Measurements from ENCODE around the gene ST3GAL2. TPM values are rescaled to one million over a fixed set of nuclear protein-coding genes. Genes with fewer than 3 reads are reported as not detected.

ST3GAL2 gene
- total and polyA plus RNA-seq, 7 experiments from 2014 or later, result 11.3 to 35.9 (median 28.5) TPM

DNA sequence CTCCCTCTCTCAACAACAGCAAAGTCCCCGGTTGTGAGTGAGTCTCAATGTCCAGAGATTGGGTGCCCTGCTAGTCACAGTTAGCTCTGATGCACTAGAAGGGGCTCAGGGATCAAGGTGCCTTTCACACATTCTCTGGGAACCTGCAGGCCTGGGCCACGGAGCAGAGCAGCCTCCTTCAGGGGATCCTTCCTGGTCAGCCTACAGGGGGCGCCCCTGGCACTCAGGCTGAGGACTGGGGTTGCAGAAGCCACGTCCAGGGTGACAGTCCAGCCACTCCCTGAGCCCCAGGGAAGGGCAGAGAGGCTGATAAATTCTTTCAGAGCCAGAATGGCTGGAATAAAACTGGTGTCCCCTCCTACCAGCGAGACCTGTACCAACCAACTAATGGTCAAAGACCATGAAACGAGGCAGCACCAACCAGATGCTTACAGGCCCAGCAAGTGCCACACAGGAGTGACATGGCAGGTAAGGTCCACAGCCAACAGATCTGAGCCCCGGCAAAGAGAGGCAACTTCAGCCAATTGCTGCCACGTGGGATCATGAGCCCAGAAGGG, 43.5 kb downstream of the ST3GAL2 start:
- Mint-ChIP-seq H3K36me3 (peaks cover 0 to 5% (median 3%) of the 10 kb centered on the region in 5 donors), H3K27ac (peak overlapping the region in 1 of 9 donors; percentile 46), H3K9me3 (no peaks in the 10 kb centered on the region), H3K27me3 (no peaks in the 10 kb centered on the region), H3K4me3 (no peak overlapping the region), H3K4me1 (peaks cover 0 to 11% (median 0%) of the 10 kb centered on the region in 7 donors)
- CTCF ChIA-PET, result interaction anchor here (0.8 kb wide), 1 partner anchor 15 kb away, joined by 3 read pairs; no protein-coding TSS in a partner anchor
- Histone ChIP-seq H3K36me3 (ENCODE audit: control insufficient read depth in 2 of 3, insufficient read depth in 3 of 3, low read length in 3 of 3) (peaks cover 0 to 43% (median 0%) of the 10 kb centered on the region in 3 experiments), H3K9me3 (ENCODE audit: control insufficient read depth in 2 of 3, low read length in 3 of 3) (no peaks in the 10 kb centered on the region), H3K27ac (ENCODE audit: low read depth, low read length) (no peak overlapping the region), H3K4me1 (ENCODE audit: control insufficient read depth in 2 of 2, insufficient read depth in 2 of 2, low read length in 2 of 2) (no peaks in the 10 kb centered on the region), H3K27me3 (ENCODE audit: control insufficient read depth in 2 of 2, insufficient read depth in 2 of 2, low read length in 2 of 2) (no peaks in the 10 kb centered on the region), H3K4me3 (ENCODE audit: low read length) (no peak overlapping the region)
- peak in 7 of 9 donors; percentile 38 to 75 (median 54) for DNase-seq
- peak; percentile 86 for ATAC-seq
- intact Hi-C loops (cut with micrococcal nuclease), result loop anchor here (1.0 to 5.0 kb wide), 2 partner anchors 82 to 128 kb away; partner anchors contain the start of genes COG4 (in 1 of the 2) and SF3B3 (in 1 of the 2)
- POLR2A ChIA-PET, result interaction anchor here (1.2 kb wide), 1 partner anchor 42 kb away, joined by 3 read pairs; no protein-coding TSS in a partner anchor

DNA sequence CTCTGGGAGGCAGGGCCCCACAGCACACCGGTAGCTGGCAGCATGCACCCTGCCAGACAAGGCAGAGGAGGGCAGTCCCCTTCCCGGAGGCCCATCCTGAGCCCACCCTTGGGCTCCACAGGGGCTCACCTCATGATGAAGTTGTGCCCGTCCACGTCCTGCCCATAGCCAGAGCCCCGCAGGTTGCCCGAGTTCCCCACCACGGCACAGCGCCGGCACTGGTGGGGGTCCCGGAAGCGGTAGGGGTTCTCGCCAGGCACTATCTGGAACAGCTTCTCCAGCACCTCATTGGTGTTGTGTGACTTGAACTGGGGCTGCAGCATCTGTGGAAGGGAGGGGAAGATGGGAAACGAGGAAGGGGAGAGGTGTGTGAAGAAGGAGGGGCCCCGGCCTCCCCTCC, 44.0 kb downstream of the ST3GAL2 start:
- Mint-ChIP-seq H3K36me3 (peaks cover 0 to 5% (median 3%) of the 10 kb centered on the region in 5 donors), H3K4me3 (no peak overlapping the region), H3K27me3 (no peaks in the 10 kb centered on the region), H3K9me3 (no peaks in the 10 kb centered on the region), H3K4me1 (peaks cover 0 to 11% (median 0%) of the 10 kb centered on the region in 7 donors), H3K27ac (no peak overlapping the region)
- Histone ChIP-seq H3K4me3 (ENCODE audit: low read length) (no peak overlapping the region), H3K27ac (ENCODE audit: low read depth, low read length) (no peak overlapping the region), H3K36me3 (ENCODE audit: control insufficient read depth in 2 of 3, insufficient read depth in 3 of 3, low read length in 3 of 3) (peaks cover 0 to 37% (median 0%) of the 10 kb centered on the region in 3 experiments), H3K9me3 (ENCODE audit: control insufficient read depth in 2 of 3, low read length in 3 of 3) (no peaks in the 10 kb centered on the region), H3K4me1 (ENCODE audit: control insufficient read depth in 2 of 2, insufficient read depth in 2 of 2, low read length in 2 of 2) (no peaks in the 10 kb centered on the region), H3K27me3 (ENCODE audit: control insufficient read depth in 2 of 2, insufficient read depth in 2 of 2, low read length in 2 of 2) (no peaks in the 10 kb centered on the region)
- ATAC-seq (no peak), DNase-seq (no peak)
- POLR2A ChIA-PET, result interaction anchor here (1.2 to 2.1 kb wide), 2 partner anchors 14 to 43 kb away, joined by 3 to 5 read pairs; no protein-coding TSS in a partner anchor
- CTCF ChIA-PET, result interaction anchor here (0.6 to 1.4 kb wide), 4 partner anchors 11 to 61 kb away, joined by 3 to 4 read pairs (median 4); no protein-coding TSS in a partner anchor
- intact Hi-C loops (cut with micrococcal nuclease), result loop anchor here (1.0 to 5.0 kb wide), 2 partner anchors 82 to 128 kb away; partner anchors contain the start of genes COG4 (in 1 of the 2) and SF3B3 (in 1 of the 2)

DNA sequence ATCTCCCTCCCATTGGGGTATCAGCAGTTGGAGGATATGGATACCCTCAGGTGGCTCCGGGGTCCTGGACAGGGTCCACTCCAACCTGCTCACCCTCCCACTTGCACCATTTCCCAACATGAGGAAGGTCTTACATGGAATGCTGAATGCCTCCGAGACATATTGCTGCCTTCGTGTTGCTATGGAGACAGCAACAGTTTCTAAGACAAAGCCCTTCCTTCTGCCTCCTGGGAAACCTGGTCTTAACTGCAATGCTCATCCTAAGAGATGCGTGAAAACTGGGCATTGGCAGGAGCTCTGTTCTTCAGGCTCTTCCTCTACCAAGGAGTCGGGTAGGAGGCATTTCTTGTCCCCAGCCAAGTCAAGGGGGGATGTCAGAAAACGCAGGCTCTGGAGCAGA, 45.2 kb downstream of the ST3GAL2 start:
- DNase-seq, result no peak
- no peaks in the 10 kb centered on the region for H3K27me3 ChIP-seq (ENCODE audit: control insufficient read depth in 2 of 2, insufficient read depth in 2 of 2, low read length in 2 of 2)
- H3K36me3 ChIP-seq (ENCODE audit: control insufficient read depth in 2 of 3, insufficient read depth in 3 of 3, low read length in 3 of 3), result peaks cover 0 to 28% (median 0%) of the 10 kb centered on the region in 3 experiments
- no peak for ATAC-seq
- no peaks in the 10 kb centered on the region for H3K4me1 ChIP-seq (ENCODE audit: control insufficient read depth in 2 of 2, insufficient read depth in 2 of 2, low read length in 2 of 2)
- no peaks in the 10 kb centered on the region for H3K9me3 Mint-ChIP-seq
- ChIA-PET CTCF (interaction anchor here (0.6 to 1.4 kb wide), 4 partner anchors 12 to 62 kb away, joined by 3 to 4 read pairs (median 4); no protein-coding TSS in a partner anchor), POLR2A (interaction anchor here (0.5 to 2.1 kb wide), 2 partner anchors 13 to 173 kb away, joined by 4 to 5 read pairs; no protein-coding TSS in a partner anchor)
- no peaks in the 10 kb centered on the region for H3K9me3 ChIP-seq (ENCODE audit: control insufficient read depth in 2 of 3, low read length in 3 of 3)
- no peak overlapping the region for H3K4me3 Mint-ChIP-seq
- no peak overlapping the region for H3K27ac ChIP-seq (ENCODE audit: low read depth, low read length)
- H3K36me3 Mint-ChIP-seq, result peaks cover 0 to 5% (median 3%) of the 10 kb centered on the region in 5 donors
- no peaks in the 10 kb centered on the region for H3K27me3 Mint-ChIP-seq
- no peak overlapping the region for H3K27ac Mint-ChIP-seq
- H3K4me3 ChIP-seq (ENCODE audit: low read length), result no peak overlapping the region
- H3K4me1 Mint-ChIP-seq, result peaks cover 0 to 11% (median 0%) of the 10 kb centered on the region in 7 donors
- intact Hi-C loops (cut with micrococcal nuclease), result no loop called here

DNA sequence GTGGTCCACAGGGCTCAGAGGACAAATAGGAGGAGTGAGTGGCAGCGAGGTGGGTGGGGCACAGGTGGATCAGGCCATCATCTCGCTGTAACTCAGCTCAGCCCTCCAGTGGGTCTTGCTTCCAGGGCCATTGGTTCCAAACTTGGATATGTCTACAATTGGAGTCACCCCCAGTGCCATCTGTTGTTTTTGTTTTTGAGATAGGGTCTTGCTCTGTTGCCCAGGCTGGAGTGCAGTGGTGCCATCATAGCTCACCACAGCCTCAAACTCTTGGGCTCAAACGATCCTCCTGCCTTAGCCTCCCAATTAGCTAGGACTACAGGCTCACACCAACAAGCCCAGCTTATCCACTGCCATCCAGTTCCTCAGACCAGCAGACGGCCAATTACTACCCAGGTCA, 46.3 kb downstream of the ST3GAL2 start:
- Histone ChIP-seq H3K36me3 (ENCODE audit: control insufficient read depth in 2 of 3, insufficient read depth in 3 of 3, low read length in 3 of 3) (peaks cover 0 to 25% (median 3%) of the 10 kb centered on the region in 3 experiments), H3K27me3 (ENCODE audit: control insufficient read depth in 2 of 2, insufficient read depth in 2 of 2, low read length in 2 of 2) (no peaks in the 10 kb centered on the region), H3K4me1 (ENCODE audit: control insufficient read depth in 2 of 2, insufficient read depth in 2 of 2, low read length in 2 of 2) (no peaks in the 10 kb centered on the region), H3K4me3 (ENCODE audit: low read length) (no peak overlapping the region), H3K9me3 (ENCODE audit: control insufficient read depth in 2 of 3, low read length in 3 of 3) (no peaks in the 10 kb centered on the region), H3K27ac (ENCODE audit: low read depth, low read length) (no peak overlapping the region)
- CTCF ChIA-PET, result no interaction called here
- ATAC-seq (no peak), DNase-seq (no peak)
- no peak overlapping the region for H3K27ac Mint-ChIP-seq
- no peak overlapping the region for H3K4me3 Mint-ChIP-seq
- intact Hi-C loops (cut with micrococcal nuclease), result no loop called here
- H3K9me3 Mint-ChIP-seq, result no peaks in the 10 kb centered on the region
- no peaks in the 10 kb centered on the region for H3K27me3 Mint-ChIP-seq
- H3K4me1 Mint-ChIP-seq, result peaks cover 0 to 11% (median 0%) of the 10 kb centered on the region in 7 donors
- H3K36me3 Mint-ChIP-seq, result peaks cover 0 to 10% (median 9%) of the 10 kb centered on the region in 5 donors
- POLR2A ChIA-PET, result interaction anchor here (0.5 to 1.3 kb wide), 3 partner anchors 12 to 61 kb away, joined by 3 to 9 read pairs (median 4); no protein-coding TSS in a partner anchor

DNA sequence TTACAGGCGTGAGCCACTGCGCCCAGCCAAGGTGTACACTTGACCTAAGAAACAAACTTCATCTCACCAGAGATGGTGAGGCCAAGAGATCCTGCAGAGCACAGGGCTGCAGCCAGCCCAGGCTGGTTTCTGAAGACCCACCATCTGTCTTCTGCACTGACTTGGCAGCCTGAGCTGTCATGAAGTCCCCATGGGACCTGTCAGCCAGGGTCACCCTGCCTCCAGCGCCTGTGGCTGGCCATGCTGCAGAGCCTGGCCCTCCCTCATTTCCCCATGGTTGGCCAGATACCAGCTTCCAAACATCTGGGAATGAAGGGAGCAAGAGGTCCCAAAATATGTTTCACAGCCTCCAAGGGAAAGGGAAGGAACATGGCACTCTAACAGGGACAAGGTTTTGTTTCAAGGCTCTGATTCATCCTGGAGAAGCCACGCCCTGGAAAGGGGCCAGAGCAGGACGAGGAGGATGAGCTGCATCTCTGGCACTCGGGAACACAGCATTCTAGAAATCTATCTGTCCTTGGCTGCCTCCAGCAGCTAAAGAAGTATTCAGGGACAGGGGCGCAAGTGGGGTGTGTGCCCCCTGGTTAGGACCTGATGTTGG, 46.9 kb downstream of the ST3GAL2 start:
- no peak overlapping the region for H3K27ac ChIP-seq (ENCODE audit: low read depth, low read length)
- peaks cover 0 to 26% (median 3%) of the 10 kb centered on the region in 3 experiments for H3K36me3 ChIP-seq (ENCODE audit: control insufficient read depth in 2 of 3, insufficient read depth in 3 of 3, low read length in 3 of 3)
- peaks cover 0 to 11% (median 0%) of the 10 kb centered on the region in 7 donors for H3K4me1 Mint-ChIP-seq
- peaks cover 0 to 10% (median 9%) of the 10 kb centered on the region in 5 donors for H3K36me3 Mint-ChIP-seq
- H3K27ac Mint-ChIP-seq, result peak overlapping the region in 3 of 9 donors; percentile 20 to 45 (median 20)
- H3K9me3 Mint-ChIP-seq, result no peaks in the 10 kb centered on the region
- intact Hi-C loops (cut with micrococcal nuclease), result no loop called here
- CTCF ChIA-PET, result no interaction called here
- H3K9me3 ChIP-seq (ENCODE audit: control insufficient read depth in 2 of 3, low read length in 3 of 3), result no peaks in the 10 kb centered on the region
- POLR2A ChIA-PET, result interaction anchor here (0.5 to 1.3 kb wide), 5 partner anchors 9 to 83 kb away, joined by 3 to 9 read pairs (median 4); no protein-coding TSS in a partner anchor
- no peaks in the 10 kb centered on the region for H3K27me3 ChIP-seq (ENCODE audit: control insufficient read depth in 2 of 2, insufficient read depth in 2 of 2, low read length in 2 of 2)
- DNase-seq (no peak), ATAC-seq (no peak)
- no peak overlapping the region for H3K4me3 ChIP-seq (ENCODE audit: low read length)
- H3K4me1 ChIP-seq (ENCODE audit: control insufficient read depth in 2 of 2, insufficient read depth in 2 of 2, low read length in 2 of 2), result no peaks in the 10 kb centered on the region
- no peaks in the 10 kb centered on the region for H3K27me3 Mint-ChIP-seq
- no peak overlapping the region for H3K4me3 Mint-ChIP-seq

DNA sequence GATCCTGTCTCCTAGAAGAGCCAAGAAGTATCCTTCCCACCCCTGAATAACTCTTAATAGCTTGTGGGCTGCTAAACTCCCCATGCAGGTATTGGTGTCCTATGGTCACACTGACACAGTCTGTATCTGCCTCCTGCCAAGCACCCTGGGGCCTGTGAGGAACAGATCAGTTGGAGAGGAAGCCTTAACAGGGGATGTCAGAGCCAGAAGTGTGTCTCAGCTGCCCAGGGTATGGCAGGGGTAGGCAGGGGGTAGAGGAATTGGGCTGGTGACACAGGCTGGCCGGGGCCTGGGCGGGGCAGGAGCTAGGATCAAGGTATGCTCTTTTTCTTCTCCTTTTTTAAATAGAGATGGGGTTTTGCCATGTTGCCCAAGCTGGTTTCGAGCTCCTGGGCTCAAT, 47.5 kb downstream of the ST3GAL2 start:
- ATAC-seq (no peak), DNase-seq (no peak)
- Mint-ChIP-seq H3K4me3 (no peak overlapping the region), H3K9me3 (no peaks in the 10 kb centered on the region), H3K36me3 (peaks cover 0 to 10% (median 9%) of the 10 kb centered on the region in 5 donors), H3K27me3 (no peaks in the 10 kb centered on the region), H3K4me1 (peaks cover 0 to 9% (median 0%) of the 10 kb centered on the region in 7 donors), H3K27ac (peak overlapping the region in 4 of 9 donors; percentile 11 to 52 (median 26))
- Histone ChIP-seq H3K9me3 (ENCODE audit: control insufficient read depth in 2 of 3, low read length in 3 of 3) (no peaks in the 10 kb centered on the region), H3K27me3 (ENCODE audit: control insufficient read depth in 2 of 2, insufficient read depth in 2 of 2, low read length in 2 of 2) (no peaks in the 10 kb centered on the region), H3K4me1 (ENCODE audit: control insufficient read depth in 2 of 2, insufficient read depth in 2 of 2, low read length in 2 of 2) (no peaks in the 10 kb centered on the region), H3K27ac (ENCODE audit: low read depth, low read length) (no peak overlapping the region), H3K36me3 (ENCODE audit: control insufficient read depth in 2 of 3, insufficient read depth in 3 of 3, low read length in 3 of 3) (peaks cover 0 to 26% (median 3%) of the 10 kb centered on the region in 3 experiments), H3K4me3 (ENCODE audit: low read length) (no peak overlapping the region)
- POLR2A ChIA-PET, result interaction anchor here (0.6 to 1.3 kb wide), 3 partner anchors 8 to 83 kb away, joined by 3 to 9 read pairs (median 9); no protein-coding TSS in a partner anchor
- CTCF ChIA-PET, result no interaction called here
- intact Hi-C loops (cut with micrococcal nuclease), result no loop called here

Measured in naive thymus-derived CD4-positive, alpha-beta T cell (primary cell).